Neuronal stem cell (in vitro differentiated cells): ENCODE results near the gene FBXL13.

Source experiments
- DNase-seq: peaks from one replicate; pipeline ENCODE4 v3.0.0-alpha.2; 2013; ENCODE audit warnings: low spot score
- H2AFZ ChIP-seq: one replicate; pipeline ENCODE4 v1.6.1; 2013; ENCODE audit warnings: mild to moderate bottlenecking, low read length, inconsistent platforms
- H2AK5ac ChIP-seq: 2 replicates; pipeline ENCODE4 v1.6.1; 2013; ENCODE audit warnings: low read depth, mild to moderate bottlenecking, inconsistent platforms, low read length, moderate library complexity, mixed read lengths
- H2BK120ac ChIP-seq: 2 replicates; pipeline ENCODE4 v1.6.1; 2013; ENCODE audit warnings: low read depth, mild to moderate bottlenecking, inconsistent platforms, low read length, moderate library complexity, mixed read lengths
- H2BK12ac ChIP-seq: one replicate; pipeline ENCODE4 v1.6.1; 2013; ENCODE audit warnings: low read length, inconsistent platforms
- H2BK15ac ChIP-seq: 2 replicates; pipeline ENCODE4 v1.6.1; 2013; ENCODE audit warnings: mild to moderate bottlenecking, low read length, inconsistent platforms, mixed read lengths
- H2BK5ac ChIP-seq: one replicate; pipeline ENCODE4 v1.6.1; 2013; ENCODE audit warnings: inconsistent platforms, mild to moderate bottlenecking, low read length, moderate library complexity
- H3K14ac ChIP-seq: one replicate; pipeline ENCODE4 v1.6.1; 2013; ENCODE audit warnings: low read length, inconsistent platforms
- H3K18ac ChIP-seq: 2 replicates; pipeline ENCODE4 v1.6.1; 2013; ENCODE audit warnings: low read length, inconsistent platforms
- H3K23ac ChIP-seq: 2 replicates; pipeline ENCODE4 v1.6.1; 2013; ENCODE audit warnings: low read depth, mild to moderate bottlenecking, mixed read lengths, low read length, inconsistent platforms; ENCODE audit not compliant: poor library complexity
- H3K27ac ChIP-seq: replicated peaks from 3 replicates; pipeline ENCODE4 v1.5.1; 2013; ENCODE audit warnings: low read length, inconsistent platforms
- H3K27me3 ChIP-seq, 3 experiments: 2 replicates each; pipeline ENCODE4 v1.6.1; 2013; ENCODE audit warnings: low read length in 3 of 3, mild to moderate bottlenecking in 2 of 3, inconsistent platforms in 1 of 3, low read depth in 1 of 3, mixed read lengths in 1 of 3, moderate library complexity in 1 of 3; ENCODE audit not compliant: control insufficient read depth in 3 of 3, insufficient read depth in 3 of 3
- H3K36me3 ChIP-seq, 2 donors: replicated peaks in 1 of 2; 2 replicates each; pipeline ENCODE4 v1.6.1; 2013; ENCODE audit warnings: low read length in 2 of 2; ENCODE audit not compliant: control insufficient read depth in 2 of 2, insufficient read depth in 2 of 2
- H3K4ac ChIP-seq: 2 replicates; pipeline ENCODE4 v1.6.1; 2013; ENCODE audit warnings: inconsistent platforms, mild to moderate bottlenecking, low read length, moderate library complexity
- H3K4me1 ChIP-seq, 2 donors: 1 replicate in 1 of 2; 2 replicates in 1 of 2; pipeline ENCODE4 v1.6.1; 2013; ENCODE audit warnings: low read length in 2 of 2, low read depth in 1 of 2; ENCODE audit not compliant: control insufficient read depth in 2 of 2, insufficient read depth in 1 of 2
- H3K4me2 ChIP-seq: one replicate; pipeline ENCODE4 v1.6.1; 2013; ENCODE audit warnings: mild to moderate bottlenecking, low read length, inconsistent platforms; ENCODE audit not compliant: insufficient read depth, poor library complexity, severe bottlenecking
- H3K4me3 ChIP-seq, 2 donors: 2 replicates each; pipeline ENCODE4 v1.5.1; 2013; ENCODE audit warnings: low read length in 2 of 2, mild to moderate bottlenecking in 2 of 2, inconsistent platforms in 1 of 2, moderate library complexity in 1 of 2
- H3K79me1 ChIP-seq: one replicate; pipeline ENCODE4 v1.6.1; 2013; ENCODE audit warnings: low read depth, mild to moderate bottlenecking, inconsistent platforms, low read length, moderate library complexity
- H3K9ac ChIP-seq: one replicate; pipeline ENCODE4 v1.6.1; 2013; ENCODE audit warnings: mild to moderate bottlenecking, low read depth, low read length, inconsistent platforms; ENCODE audit not compliant: poor library complexity
- H3K9me3 ChIP-seq, 2 donors: replicated peaks in 1 of 2; 2 replicates each; pipeline versions ENCODE3 to v1.6.1; 2013; ENCODE audit warnings: low read length in 2 of 2, mild to moderate bottlenecking in 2 of 2, inconsistent platforms in 1 of 2, low read depth in 1 of 2, mixed read lengths in 1 of 2, moderate library complexity in 1 of 2; ENCODE audit not compliant: control insufficient read depth in 2 of 2, insufficient read depth in 1 of 2
- H4K8ac ChIP-seq: one replicate; pipeline ENCODE4 v1.6.1; 2013; ENCODE audit warnings: low read depth, mild to moderate bottlenecking, inconsistent platforms, low read length, moderate library complexity
- H4K91ac ChIP-seq: one replicate; pipeline ENCODE4 v1.6.1; 2013; ENCODE audit warnings: low read length, low read depth, mild to moderate bottlenecking, inconsistent platforms; ENCODE audit not compliant: poor library complexity
- WGBS, 2 donors: extraction: QIAGEN DNeasy Blood & Tissue Kit; methylation state at CpG; one replicate each; pipeline ENCODE4 v1.1.7; 2013; ENCODE audit warnings: missing lambda C conversion rate in 2 of 2, mixed read lengths in 1 of 2; ENCODE audit not compliant: insufficient read length in 2 of 2, insufficient replicate concordance in 1 of 2; ENCODE audit errors: extremely low coverage in 2 of 2; 5-methylcytosine and 5-hydroxymethylcytosine counted together

Gene FBXL13

DNA sequence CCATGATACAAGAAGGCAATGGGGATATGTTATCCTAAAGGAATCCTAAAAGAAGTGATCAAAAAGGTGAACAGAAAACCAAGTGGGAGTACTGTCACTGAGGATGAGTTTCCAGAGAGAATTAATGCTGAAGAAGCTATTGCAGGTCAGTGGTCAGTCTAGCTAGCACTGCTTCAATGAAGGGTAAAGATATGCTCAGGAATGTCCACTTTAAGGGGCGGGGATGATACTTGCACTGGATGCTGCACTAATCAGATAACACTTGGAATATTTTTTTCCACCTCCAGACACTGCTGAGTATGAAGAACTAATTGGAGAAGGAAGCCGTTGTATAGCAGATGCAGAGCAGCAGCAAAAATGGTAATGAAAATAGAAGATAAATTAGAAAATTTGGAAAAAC, 86.5 kb downstream of the FBXL13 start:
- Histone ChIP-seq H2BK12ac (no peak overlapping the region), H2BK15ac (no peak overlapping the region), H3K36me3 (no peaks in the 10 kb centered on the region), H3K4ac (no peak overlapping the region), H3K4me1 (no peaks in the 10 kb centered on the region), H3K79me1 (no peaks in the 10 kb centered on the region), H3K23ac (no peak overlapping the region), H3K9ac (no peak overlapping the region), H3K9me3 (no peaks in the 10 kb centered on the region), H2AFZ (no peak overlapping the region), H2BK5ac (no peak overlapping the region), H3K4me2 (no peak overlapping the region), H3K4me3 (no peak overlapping the region), H3K18ac (no peak overlapping the region), H4K91ac (no peak overlapping the region), H3K27ac (no peak overlapping the region), H3K14ac (no peak overlapping the region), H2AK5ac (no peak overlapping the region), H3K27me3 (no peaks in the 10 kb centered on the region), H4K8ac (no peak overlapping the region), H2BK120ac (no peak overlapping the region)
- no CpG with 5 or more reads among the region's 2 CpGs for WGBS, 2 donors
- DNase-seq = no peak

DNA sequence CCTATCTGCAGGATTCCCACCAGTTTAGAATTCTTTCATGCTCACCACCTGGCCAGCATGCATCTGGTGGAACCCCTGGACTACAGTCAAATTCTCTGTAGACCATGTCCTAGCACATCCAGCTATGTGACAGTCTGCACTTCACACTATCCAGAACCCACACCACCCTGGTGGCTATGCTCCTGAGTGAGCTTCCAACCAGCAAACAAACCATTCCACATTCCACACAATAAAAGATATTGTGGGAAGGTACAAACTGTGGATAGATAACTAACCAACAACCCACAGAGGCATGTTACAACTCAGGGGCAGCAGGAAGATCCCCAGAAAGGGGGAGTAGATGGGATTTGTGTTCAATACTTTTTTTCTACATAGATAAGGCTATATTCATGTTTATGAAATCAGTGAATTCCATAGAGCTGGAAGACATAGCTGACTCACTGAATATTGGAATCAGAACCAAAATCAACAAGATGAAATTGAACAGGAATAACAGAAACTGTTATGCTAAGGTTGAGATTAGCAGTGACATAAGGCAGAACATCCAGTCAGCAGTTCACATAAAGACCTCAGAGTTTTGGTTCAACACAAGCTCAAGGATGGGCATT, 89.3 kb downstream of the FBXL13 start:
- H3K4me1 ChIP-seq = no peaks in the 10 kb centered on the region
- no peaks in the 10 kb centered on the region for H3K9me3 ChIP-seq
- no peak overlapping the region for H2AFZ ChIP-seq
- H3K14ac ChIP-seq = no peak overlapping the region
- no peaks in the 10 kb centered on the region for H3K27me3 ChIP-seq
- H3K4me2 ChIP-seq = no peak overlapping the region
- no peaks in the 10 kb centered on the region for H3K36me3 ChIP-seq
- H3K4me3 ChIP-seq = peak overlapping the region in 1 of 2 donors; percentile 14
- H3K18ac ChIP-seq = no peak overlapping the region
- no peak overlapping the region for H3K4ac ChIP-seq
- no peak overlapping the region for H4K91ac ChIP-seq
- DNase-seq = no peak
- H2BK12ac ChIP-seq = no peak overlapping the region
- H2BK120ac ChIP-seq = no peak overlapping the region
- no peak overlapping the region for H3K23ac ChIP-seq
- no peak overlapping the region for H3K9ac ChIP-seq
- no peak overlapping the region for H3K27ac ChIP-seq
- no peak overlapping the region for H2AK5ac ChIP-seq
- H2BK5ac ChIP-seq = no peak overlapping the region
- H3K79me1 ChIP-seq = no peaks in the 10 kb centered on the region
- no peak overlapping the region for H2BK15ac ChIP-seq
- H4K8ac ChIP-seq = no peak overlapping the region

DNA sequence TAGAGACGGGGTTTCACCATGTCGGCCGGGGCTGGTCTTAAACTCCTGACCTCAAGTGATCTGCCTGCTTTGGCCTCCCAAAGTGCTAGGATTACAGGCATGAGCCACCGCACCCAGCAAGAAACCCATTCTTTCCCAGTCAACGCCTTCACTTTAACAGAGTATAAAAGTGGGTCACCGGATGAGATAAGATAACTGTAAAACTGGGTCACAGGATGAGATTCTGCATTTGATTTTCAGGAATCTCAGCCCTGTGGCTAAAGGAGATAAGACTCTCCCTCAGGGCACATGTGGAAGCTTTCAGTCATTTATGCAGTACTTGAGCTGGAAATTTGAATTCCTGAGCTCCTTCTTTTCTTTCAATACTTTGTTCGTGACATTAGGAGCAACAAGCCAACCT, 91.0 kb downstream of the FBXL13 start:
- H3K9ac ChIP-seq = no peak overlapping the region
- H3K4ac ChIP-seq = no peak overlapping the region
- WGBS, 2 donors = no CpG with 5 or more reads among the region's 7 CpGs
- no peak overlapping the region for H2AK5ac ChIP-seq
- H2BK12ac ChIP-seq = no peak overlapping the region
- no peak overlapping the region for H3K4me2 ChIP-seq
- no peaks in the 10 kb centered on the region for H3K4me1 ChIP-seq
- no peak overlapping the region for H3K18ac ChIP-seq
- H2BK5ac ChIP-seq = no peak overlapping the region
- no peaks in the 10 kb centered on the region for H3K27me3 ChIP-seq
- H4K8ac ChIP-seq = no peak overlapping the region
- no peak for DNase-seq
- H3K36me3 ChIP-seq = no peaks in the 10 kb centered on the region
- H3K9me3 ChIP-seq = no peaks in the 10 kb centered on the region
- H3K79me1 ChIP-seq = no peaks in the 10 kb centered on the region
- no peak overlapping the region for H2AFZ ChIP-seq
- no peak overlapping the region for H3K27ac ChIP-seq
- H3K4me3 ChIP-seq = no peak overlapping the region
- H2BK15ac ChIP-seq = no peak overlapping the region
- no peak overlapping the region for H2BK120ac ChIP-seq
- H4K91ac ChIP-seq = no peak overlapping the region
- H3K14ac ChIP-seq = no peak overlapping the region
- no peak overlapping the region for H3K23ac ChIP-seq

DNA sequence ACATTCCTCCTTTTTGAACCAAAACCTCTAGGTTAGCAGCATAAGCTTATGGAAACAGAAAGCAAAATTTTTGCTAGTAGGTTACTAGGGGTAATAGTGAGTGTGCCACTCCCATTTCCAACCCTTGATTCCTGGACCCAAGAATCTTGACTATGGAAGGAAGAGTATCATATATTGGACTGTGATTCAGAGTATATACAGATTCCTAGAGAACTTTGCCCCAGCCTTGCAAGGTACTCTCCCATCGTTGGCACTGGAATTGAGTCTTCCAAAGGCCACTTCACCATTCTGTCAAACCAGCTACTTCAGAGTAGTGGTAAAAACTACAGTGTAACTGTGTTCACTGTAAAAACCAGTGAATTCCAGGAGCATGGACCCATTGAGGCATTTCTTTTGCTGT, 92.4 kb downstream of the FBXL13 start:
- no peak overlapping the region for H2AFZ ChIP-seq
- DNase-seq = no peak
- H3K14ac ChIP-seq = no peak overlapping the region
- no peak overlapping the region for H3K4me2 ChIP-seq
- no peak overlapping the region for H3K27ac ChIP-seq
- H4K91ac ChIP-seq = no peak overlapping the region
- no peaks in the 10 kb centered on the region for H3K36me3 ChIP-seq
- no peak overlapping the region for H3K4ac ChIP-seq
- H2BK5ac ChIP-seq = no peak overlapping the region
- H3K79me1 ChIP-seq = no peaks in the 10 kb centered on the region
- H2BK15ac ChIP-seq = no peak overlapping the region
- no peak overlapping the region for H2BK12ac ChIP-seq
- H2AK5ac ChIP-seq = no peak overlapping the region
- H3K27me3 ChIP-seq = no peaks in the 10 kb centered on the region
- no peaks in the 10 kb centered on the region for H3K4me1 ChIP-seq
- H3K9ac ChIP-seq = no peak overlapping the region
- H2BK120ac ChIP-seq = no peak overlapping the region
- H3K4me3 ChIP-seq = no peak overlapping the region
- H4K8ac ChIP-seq = no peak overlapping the region
- H3K23ac ChIP-seq = no peak overlapping the region
- no peaks in the 10 kb centered on the region for H3K9me3 ChIP-seq
- H3K18ac ChIP-seq = no peak overlapping the region
- no CpG with 5 or more reads among the region's 1 CpG for WGBS, 2 donors
